SK-N-MC (cell line): ENCODE data around the gene HOXC6.

Experiments used
- EZH2 ChIP-seq: fragments of 200-600 bp; sonication (generic); IDR thresholded peaks from one replicate; pipeline ENCODE4 v1.6.1; 2017; ENCODE audit warnings: antibody characterized with exemption
- FOXP2 ChIP-seq: optimal IDR thresholded peaks from 2 replicates; pipeline ENCODE3; 2011; ENCODE audit warnings: mild to moderate bottlenecking, moderate library complexity; ENCODE audit not compliant: insufficient read depth; ENCODE audit errors: extremely low read length, control extremely low read depth
- POLR2AphosphoS5 ChIP-seq: IDR thresholded peaks from 2 replicates; pipeline ENCODE4 v1.6.1; 2012; ENCODE audit warnings: mild to moderate bottlenecking, low read depth, low read length, borderline replicate concordance

DNA sequence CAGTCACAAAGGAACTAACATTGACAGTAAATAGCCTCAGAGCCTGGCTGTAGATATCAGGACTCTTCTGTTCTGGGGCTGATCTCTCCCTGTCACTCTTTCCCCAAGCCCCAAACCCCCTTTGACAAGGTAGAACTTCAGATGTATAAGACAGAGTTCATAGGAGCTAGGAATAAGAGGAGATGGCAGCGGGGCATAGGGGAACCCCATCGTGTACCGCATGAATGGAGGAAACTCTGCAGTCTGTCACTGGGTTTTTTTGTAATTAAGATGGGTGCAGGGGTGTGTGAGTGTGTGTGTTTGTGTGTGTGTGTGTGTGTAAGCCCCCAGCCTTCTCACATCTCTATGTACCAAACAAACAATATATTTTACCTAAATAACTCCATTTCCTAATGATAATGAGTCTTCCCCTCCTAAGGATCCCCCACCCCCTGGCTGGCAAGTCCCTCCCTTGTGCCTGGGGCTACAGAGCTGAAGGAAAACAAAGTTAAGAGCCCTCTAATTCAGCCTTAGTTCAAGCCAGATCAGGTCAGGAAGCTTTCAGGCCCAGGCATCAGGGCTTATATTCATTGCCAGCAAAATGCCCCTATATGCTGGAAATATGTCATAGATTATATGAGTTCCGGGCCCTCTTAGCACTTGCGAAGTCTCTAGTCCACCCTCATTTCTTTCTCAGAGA is 16.3 kb downstream of the HOXC6 start:
- TF ChIP-seq EZH2 (no peak), POLR2AphosphoS5 (no peak), FOXP2 (no peak)
